Activated CD8-positive, alpha-beta memory T cell treated with anti-CD3 and anti-CD28 coated beads, Interleukin-2, amount 10 ng/mL, durations not matched to agents 7 days and 5 days (primary cell): ENCODE results near the gene ADK. TPM values are rescaled to one million over a fixed set of nuclear protein-coding genes. Genes with fewer than 3 reads are reported as not detected.
A peak's percentile ranks its signal among the peaks of the same experiment; 100 is the strongest.

ENCODE experiments used
- ATAC-seq: fragments of 150-1000 bp; cut with Tn5 transposase; one replicate; pipeline ENCODE4 v1.10.0; 2021; ENCODE audit warnings: moderate library complexity
- CTCF ChIA-PET: fragments of 350-600 bp; sonication (Branson Sonifier 250); formaldehyde crosslinking; loops from one replicate; lab custom pipeline; 2021; ENCODE audit warnings: antibody characterized with exemption; lab: Charles Lee
- DNase-seq: peaks from one replicate; pipeline ENCODE4 v3.0.0-alpha.2; 2020
- H3K27ac Mint-ChIP-seq: one replicate; pipeline ENCODE4 v1.8.0; 2021; ENCODE audit warnings: mild to moderate bottlenecking, mixed read lengths
- H3K27me3 Mint-ChIP-seq: one replicate; pipeline ENCODE4 v1.8.0; 2021; ENCODE audit warnings: mixed read lengths
- H3K36me3 Mint-ChIP-seq: one replicate; pipeline ENCODE4 v1.8.0; 2021; ENCODE audit warnings: mild to moderate bottlenecking, mixed read lengths
- H3K4me1 Mint-ChIP-seq: one replicate; pipeline ENCODE4 v1.8.0; 2021; ENCODE audit warnings: mixed read lengths
- H3K4me3 Mint-ChIP-seq: one replicate; pipeline ENCODE4 v1.8.0; 2021; ENCODE audit warnings: mild to moderate bottlenecking, moderate library complexity, mixed read lengths
- H3K9me3 Mint-ChIP-seq: one replicate; pipeline ENCODE4 v1.8.0; 2022; ENCODE audit warnings: low read depth, mixed read lengths
- total RNA-seq, 2 experiments: library from RNA; stranded (reverse); gene quantifications; one replicate each; pipeline ENCODE4 v1.2.3, GENCODE V29; 2021

Gene ADK
- total RNA-seq, 2 experiments from 2014 or later = 38.3 to 46.2 TPM

DNA sequence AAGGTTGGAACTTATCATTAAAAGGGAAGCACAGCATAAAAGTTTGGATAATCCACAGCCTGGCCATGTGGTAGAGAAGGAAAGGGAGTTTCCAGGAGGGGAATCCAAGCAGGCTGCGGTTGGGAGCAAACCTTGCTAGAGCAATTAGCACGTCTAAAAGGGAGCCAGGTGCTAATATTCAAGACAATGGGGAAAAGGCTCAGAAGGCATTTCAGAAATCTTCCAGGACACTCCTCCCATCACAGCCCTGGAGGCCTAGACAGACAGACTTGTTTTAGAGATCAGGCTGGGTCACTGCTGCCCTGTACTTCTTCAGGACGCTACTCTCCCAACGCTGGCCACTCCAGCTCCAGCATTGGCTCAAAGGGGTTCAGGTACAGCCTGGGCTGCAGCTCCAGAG, 579.2 kb downstream of the ADK start:
- peaks cover 7% of the 10 kb centered on the region for H3K9me3 Mint-ChIP-seq
- DNase-seq = no peak
- H3K4me1 Mint-ChIP-seq = no peaks in the 10 kb centered on the region
- no peak overlapping the region for H3K4me3 Mint-ChIP-seq
- no peaks in the 10 kb centered on the region for H3K27me3 Mint-ChIP-seq
- peaks cover 6% of the 10 kb centered on the region for H3K36me3 Mint-ChIP-seq
- no peak for ATAC-seq
- H3K27ac Mint-ChIP-seq = no peak overlapping the region
- CTCF ChIA-PET = interaction anchor here (1.2 kb wide), 1 partner anchor 8 kb away, joined by 3 read pairs; no protein-coding TSS in a partner anchor

DNA sequence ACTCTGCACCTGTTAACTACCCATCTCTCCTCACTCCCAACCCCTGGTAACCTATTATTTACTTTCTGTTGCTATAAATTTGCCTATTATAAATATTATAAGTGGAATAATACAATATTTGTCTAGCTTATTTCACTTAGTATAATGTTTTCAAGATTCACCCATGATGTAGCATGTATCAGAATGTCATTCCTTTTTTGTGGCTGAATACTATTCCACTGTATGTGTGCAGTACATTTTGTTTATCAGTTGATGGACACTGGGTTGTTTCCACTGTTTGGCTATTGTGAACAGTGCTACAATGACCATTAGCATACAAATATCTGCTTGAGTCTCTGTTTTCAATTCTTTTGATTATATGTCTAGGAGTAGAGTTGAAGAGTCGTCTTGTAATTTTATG, 582.6 kb downstream of the ADK start:
- ATAC-seq (no peak), DNase-seq (no peak)
- Mint-ChIP-seq H3K27ac (no peak overlapping the region), H3K9me3 (peaks cover 7% of the 10 kb centered on the region), H3K36me3 (peaks cover 6% of the 10 kb centered on the region), H3K27me3 (no peaks in the 10 kb centered on the region), H3K4me3 (no peak overlapping the region), H3K4me1 (peaks cover 7% of the 10 kb centered on the region)
- CTCF ChIA-PET = interaction anchor here (0.7 kb wide), 1 partner anchor 415 kb away, joined by 3 read pairs; no protein-coding TSS in a partner anchor

- Mint-ChIP-seq H3K4me1 (peaks cover 27% of the 10 kb centered on the region), H3K4me3 (no peak overlapping the region), H3K27me3 (no peaks in the 10 kb centered on the region), H3K9me3 (peaks cover 7% of the 10 kb centered on the region), H3K27ac (no peak overlapping the region), H3K36me3 (peaks cover 6% of the 10 kb centered on the region)
- CTCF ChIA-PET = no interaction called here
- DNase-seq = no peak
- no peak for ATAC-seq
Observed at GRCh38 chr10:74736029-74736428, 585.0 kb downstream of the ADK start.

DNA sequence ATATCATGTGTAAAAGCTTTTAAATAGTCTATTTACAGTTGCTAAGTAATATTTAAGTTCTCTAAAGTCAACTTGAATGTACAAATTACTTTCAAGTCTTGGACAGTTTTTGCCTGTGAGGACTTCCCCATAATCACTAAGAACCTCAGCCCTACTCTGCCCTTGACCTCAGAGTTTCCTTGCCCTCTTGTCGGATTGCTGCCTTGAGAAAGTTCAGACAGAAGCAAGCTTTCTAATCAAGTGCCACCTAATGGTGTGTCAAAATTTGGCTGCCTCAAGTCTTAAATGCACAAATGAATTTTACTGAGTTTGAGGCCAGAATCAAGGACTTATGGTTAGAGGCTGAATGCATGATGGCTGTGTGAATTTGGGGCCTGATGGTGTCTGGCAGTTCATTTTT, 587.0 kb downstream of the ADK start:
- Mint-ChIP-seq H3K27ac (peak overlapping the region; percentile 63), H3K4me3 (no peak overlapping the region), H3K27me3 (no peaks in the 10 kb centered on the region), H3K9me3 (peaks cover 3% of the 10 kb centered on the region), H3K36me3 (peaks cover 3% of the 10 kb centered on the region), H3K4me1 (peaks cover 27% of the 10 kb centered on the region)
- DNase-seq (no peak), ATAC-seq (no peak)
- CTCF ChIA-PET = interaction anchor here (0.6 to 3.9 kb wide), 13 partner anchors 8 to 473 kb away, joined by 3 to 42 read pairs (median 5); a partner anchor contains a TSS

DNA sequence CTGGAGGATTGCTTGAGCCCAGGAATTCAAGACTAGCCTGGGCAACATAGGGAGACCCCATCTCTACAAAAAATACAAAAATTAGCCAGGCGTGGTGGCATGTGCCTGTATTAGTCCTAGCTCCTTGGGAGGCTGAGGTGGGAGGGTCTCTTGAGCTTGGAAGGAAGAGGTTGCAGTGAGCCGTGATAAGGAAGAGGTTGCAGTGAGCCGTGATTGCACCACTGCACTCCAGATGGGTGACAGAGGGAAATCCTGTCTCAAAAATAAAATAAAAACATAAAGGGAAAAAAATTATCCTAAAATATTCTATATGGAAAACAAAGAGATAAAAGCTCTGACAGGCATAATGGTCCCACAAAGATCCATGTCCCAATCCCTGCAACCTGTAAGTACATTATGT, 587.5 kb downstream of the ADK start:
- Mint-ChIP-seq H3K4me3 (no peak overlapping the region), H3K27me3 (no peaks in the 10 kb centered on the region), H3K27ac (peak overlapping the region; percentile 93), H3K4me1 (peaks cover 27% of the 10 kb centered on the region), H3K9me3 (peaks cover 3% of the 10 kb centered on the region), H3K36me3 (peaks cover 3% of the 10 kb centered on the region)
- CTCF ChIA-PET = interaction anchor here (0.6 to 3.9 kb wide), 17 partner anchors 9 to 476 kb away, joined by 3 to 42 read pairs (median 4); partner anchors contain the start of gene KAT6B
- no peak for ATAC-seq
- DNase-seq = no peak

DNA sequence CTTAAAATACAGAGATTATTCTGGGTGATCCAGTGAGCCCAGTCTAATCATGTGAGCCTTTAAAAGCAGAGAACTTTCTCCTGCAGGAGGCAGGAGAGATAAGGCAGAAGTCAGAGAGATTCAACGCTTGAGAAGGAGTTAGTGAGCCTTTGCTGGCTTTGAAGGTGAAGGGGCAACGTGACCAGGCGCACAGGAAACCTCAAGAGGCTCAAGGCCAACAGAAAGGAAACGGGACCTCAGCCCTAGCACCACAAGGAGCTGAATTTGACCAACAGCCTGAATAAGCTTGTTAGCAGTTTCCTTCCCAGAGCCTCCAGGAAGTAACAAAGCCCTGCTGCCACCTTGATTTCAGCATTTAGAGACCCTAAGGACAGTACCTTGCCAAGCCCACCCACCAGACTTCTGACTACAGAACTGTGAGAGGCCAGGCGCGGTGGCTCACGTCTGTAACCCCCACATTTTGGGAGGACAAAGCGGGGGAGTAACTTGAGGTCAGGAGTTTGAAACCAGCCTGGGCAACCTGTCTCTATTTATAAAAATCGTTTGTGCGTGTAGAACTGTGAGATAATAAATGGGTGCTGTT, 588.1 kb downstream of the ADK start:
- CTCF ChIA-PET = interaction anchor here (0.6 to 3.9 kb wide), 18 partner anchors 9 to 497 kb away, joined by 3 to 42 read pairs (median 4); partner anchors contain the start of genes COMTD1 and KAT6B
- DNase-seq (peak; percentile 83), ATAC-seq (peak; percentile 87)
- Mint-ChIP-seq H3K4me3 (peak overlapping the region; percentile 60), H3K36me3 (no peaks in the 10 kb centered on the region), H3K9me3 (no peaks in the 10 kb centered on the region), H3K27ac (peak overlapping the region; percentile 93), H3K4me1 (peaks cover 27% of the 10 kb centered on the region), H3K27me3 (no peaks in the 10 kb centered on the region)

GRCh38 chr10:74743401-74743800, 592.4 kb downstream of the ADK start:
- Mint-ChIP-seq H3K36me3 (no peaks in the 10 kb centered on the region), H3K27me3 (no peaks in the 10 kb centered on the region), H3K4me3 (no peak overlapping the region), H3K9me3 (no peaks in the 10 kb centered on the region), H3K27ac (no peak overlapping the region), H3K4me1 (peaks cover 22% of the 10 kb centered on the region)
- ATAC-seq (no peak), DNase-seq (peak; percentile 38)
- CTCF ChIA-PET = no interaction called here

GRCh38 chr10:74745449-74745848, 594.4 kb downstream of the ADK start:
- Mint-ChIP-seq H3K27me3 (no peaks in the 10 kb centered on the region), H3K36me3 (no peaks in the 10 kb centered on the region), H3K4me3 (no peak overlapping the region), H3K27ac (no peak overlapping the region), H3K9me3 (no peaks in the 10 kb centered on the region), H3K4me1 (peaks cover 3% of the 10 kb centered on the region)
- no peak for ATAC-seq
- CTCF ChIA-PET = no interaction called here
- DNase-seq = no peak

DNA sequence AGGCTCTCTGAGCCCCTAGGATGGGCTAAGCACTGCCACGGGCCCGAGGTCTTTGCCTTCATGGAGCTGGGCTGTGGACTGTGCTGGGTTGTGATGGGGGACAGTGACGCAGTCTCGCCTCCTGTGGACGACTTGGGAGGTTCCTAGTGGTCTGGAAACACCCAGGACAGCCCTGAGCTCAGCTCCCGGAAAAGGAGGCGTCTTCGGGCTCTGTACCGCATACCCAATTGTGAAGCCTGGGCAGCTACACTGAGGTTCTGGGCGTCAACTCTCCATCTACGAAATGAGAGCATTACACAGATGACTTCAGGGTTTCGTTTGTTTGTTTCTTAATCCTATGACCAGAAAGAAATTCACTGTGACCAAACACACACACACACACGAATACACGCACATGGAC, 595.8 kb downstream of the ADK start:
- Mint-ChIP-seq H3K9me3 (no peaks in the 10 kb centered on the region), H3K4me3 (no peak overlapping the region), H3K4me1 (peaks cover 13% of the 10 kb centered on the region), H3K27me3 (no peaks in the 10 kb centered on the region), H3K27ac (no peak overlapping the region), H3K36me3 (no peaks in the 10 kb centered on the region)
- CTCF ChIA-PET = no interaction called here
- DNase-seq = peak; percentile 36
- no peak for ATAC-seq

GRCh38 chr10:74748468-74749031, 597.5 kb downstream of the ADK start:
- Mint-ChIP-seq H3K4me3 (no peak overlapping the region), H3K4me1 (peaks cover 21% of the 10 kb centered on the region), H3K27ac (no peak overlapping the region), H3K9me3 (no peaks in the 10 kb centered on the region), H3K27me3 (no peaks in the 10 kb centered on the region), H3K36me3 (no peaks in the 10 kb centered on the region)
- DNase-seq (peak; percentile 16), ATAC-seq (no peak)
- CTCF ChIA-PET = interaction anchor here (0.8 to 0.9 kb wide), 2 partner anchors 9 to 273 kb away, joined by 3 read pairs; no protein-coding TSS in a partner anchor

- peaks cover 39% of the 10 kb centered on the region for H3K4me1 Mint-ChIP-seq
- ATAC-seq (peak; percentile 48), DNase-seq (peak; percentile 45)
- no peaks in the 10 kb centered on the region for H3K27me3 Mint-ChIP-seq
- H3K4me3 Mint-ChIP-seq = no peak overlapping the region
- H3K27ac Mint-ChIP-seq = no peak overlapping the region
- H3K36me3 Mint-ChIP-seq = no peaks in the 10 kb centered on the region
- CTCF ChIA-PET = interaction anchor here (1.8 to 2.0 kb wide), 2 partner anchors 12 to 270 kb away, joined by 8 to 16 read pairs; no protein-coding TSS in a partner anchor
- no peaks in the 10 kb centered on the region for H3K9me3 Mint-ChIP-seq
Observed at GRCh38 chr10:74750848-74751274, 599.8 kb downstream of the ADK start.

DNA sequence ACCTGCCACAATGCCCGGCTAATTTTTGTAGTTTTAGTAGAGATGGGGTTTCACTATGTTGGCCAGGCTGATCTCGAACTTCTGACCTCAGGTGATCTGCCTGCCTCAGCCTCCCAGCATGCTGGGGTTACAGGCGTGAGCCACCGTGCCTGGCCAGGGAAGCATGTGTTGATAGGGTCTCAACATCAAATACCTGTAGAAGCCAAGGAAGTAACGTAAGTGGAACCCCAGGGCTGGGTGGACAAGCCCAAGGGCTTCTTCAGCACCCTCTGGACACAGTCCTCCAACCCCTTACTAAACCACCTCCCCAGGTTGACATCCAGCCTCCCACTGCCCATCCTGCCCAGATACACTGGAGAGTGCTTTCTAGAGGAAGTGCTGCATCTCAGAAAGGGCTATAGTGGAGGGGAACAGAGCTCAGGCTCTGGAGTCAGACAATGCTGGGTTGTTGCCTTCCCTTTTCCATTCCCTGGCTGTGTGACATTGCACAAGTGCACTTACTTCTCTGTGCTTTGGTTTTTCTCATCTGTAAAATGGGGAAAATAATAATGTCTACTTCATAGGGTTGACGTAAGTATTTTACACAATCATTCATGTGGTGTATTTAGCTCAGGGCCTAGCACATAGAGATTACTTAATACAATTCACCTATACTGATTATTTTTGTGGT, 601.5 kb downstream of the ADK start:
- Mint-ChIP-seq H3K4me3 (no peak overlapping the region), H3K4me1 (peaks cover 41% of the 10 kb centered on the region), H3K9me3 (no peaks in the 10 kb centered on the region), H3K36me3 (no peaks in the 10 kb centered on the region), H3K27ac (no peak overlapping the region), H3K27me3 (no peaks in the 10 kb centered on the region)
- DNase-seq (no peak), ATAC-seq (no peak)
- CTCF ChIA-PET = no interaction called here

DNA sequence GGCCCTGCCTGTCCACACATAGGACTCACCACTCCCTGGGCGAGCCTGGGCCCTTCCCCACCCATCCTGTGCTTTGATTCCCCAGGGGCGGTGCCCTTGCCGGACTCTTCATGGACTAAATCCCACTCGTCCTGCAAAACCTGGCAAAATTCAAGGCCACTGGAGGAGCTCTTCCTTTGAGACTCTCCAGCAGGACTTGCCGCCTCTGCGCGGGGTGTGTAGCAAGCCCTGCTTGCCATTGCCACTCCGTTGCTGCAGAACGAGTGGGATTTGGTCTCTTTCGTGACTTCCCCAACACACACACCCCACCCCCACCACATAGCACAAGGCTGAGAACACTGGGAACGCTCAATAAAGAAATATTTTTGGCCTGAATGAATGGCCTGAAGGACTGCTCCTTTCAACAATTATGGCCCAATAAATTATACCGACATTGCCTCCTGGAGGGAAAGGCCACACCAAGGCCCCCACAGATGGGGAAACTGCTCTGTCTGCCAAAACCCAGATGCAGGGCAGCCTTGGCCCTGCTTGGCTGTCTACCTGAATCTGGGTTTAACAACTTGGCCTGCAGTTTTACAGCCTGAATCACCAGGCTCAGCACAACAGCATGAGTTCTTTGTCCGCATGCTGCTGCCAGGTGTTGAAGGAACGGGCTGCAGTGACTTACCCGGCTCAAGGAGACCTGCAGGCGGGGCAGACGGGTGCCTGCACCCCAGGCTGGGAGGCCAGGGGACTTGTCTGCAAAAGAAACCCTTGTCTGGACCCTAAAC, 602.6 kb downstream of the ADK start:
- DNase-seq (no peak), ATAC-seq (no peak)
- CTCF ChIA-PET = interaction anchor here (1.2 kb wide), 1 partner anchor 16 kb away, joined by 5 read pairs; no protein-coding TSS in a partner anchor
- Mint-ChIP-seq H3K4me3 (no peak overlapping the region), H3K27ac (peak overlapping the region; percentile 56), H3K27me3 (no peaks in the 10 kb centered on the region), H3K4me1 (peaks cover 41% of the 10 kb centered on the region), H3K9me3 (no peaks in the 10 kb centered on the region), H3K36me3 (no peaks in the 10 kb centered on the region)
